Heart left ventricle (tissue), 13 donors: ENCODE measurements around the gene CD300E.

ENCODE experiments used
- POLR2A ChIP-seq, 2 donors: fragments of 450-650 bp; IDR thresholded peaks; one replicate each; pipeline ENCODE4 v1.6.1; 2017; ENCODE audit warnings: antibody characterized with exemption in 2 of 2, mild to moderate bottlenecking in 2 of 2, moderate library complexity in 2 of 2
- TF ChIP-seq, protein P1 (sequence below), 12 donors: fragments of 200-600 bp; sonication (generic) in 4 of 12; IDR thresholded peaks; one replicate each; pipeline versions ENCODE4 v1.5.0 to v1.8.0; 2018 to 2022; ENCODE audit warnings: antibody characterized with exemption in 12 of 12, mild to moderate bottlenecking in 5 of 12
- donor health status: ischemic (EF 13 %, LVEDD 7.1; RV severe dilation, severe dysfunction).
- donor health status: DM: no; HTN: yes; CAD: no.
- donor health status: DM: no; HTN: no; CAD: no.
- donor health status: ischemic (EF 25% LVEDD 6.9; RV normal size, moderate dysfunction).
- donor health status: ischemic (EF 25% LVEDD 5.7; RV mildly dilated, moderate dysfunction).
- donor health status: ischemic (EF 35%, LVEDD 5.7; RV mildly dilated, moderate dysfunction).
- donor health status: nonischemic (EF 11% LVEDD 7.7; RV severe dilation, severe dysfunction).
- donor health status: DM: yes; HTN: yes; CAD: no.
- donor health status: PGD.
- donor health status: ischemic (EF 29% LVEDD 5.4; RV normal size, mild dysfunction).
- donor health status: nonischemic (EF 23%, LVEDD 6.1; RV moderate dilation, normal function).

DNA sequence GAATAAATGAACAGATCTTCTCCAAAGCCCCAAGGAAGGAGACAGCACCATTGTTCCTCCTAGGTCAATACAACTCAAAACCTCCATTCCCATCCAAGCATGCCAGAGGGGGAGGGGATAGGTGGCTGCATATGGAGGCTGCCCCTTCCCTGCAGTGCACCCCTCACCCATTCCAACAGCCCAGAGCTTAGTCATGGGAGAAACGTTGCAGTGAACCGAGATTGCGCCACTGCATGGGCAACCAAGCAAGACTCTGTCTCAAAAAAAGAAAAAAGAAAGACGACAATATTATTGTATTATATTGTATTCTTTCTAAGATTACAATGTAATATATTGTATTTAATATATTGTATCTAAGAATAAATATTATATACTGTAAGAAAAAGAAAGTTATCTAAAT, 36.4 kb upstream of the CD300E start:
- TF ChIP-seq, protein P1, sequence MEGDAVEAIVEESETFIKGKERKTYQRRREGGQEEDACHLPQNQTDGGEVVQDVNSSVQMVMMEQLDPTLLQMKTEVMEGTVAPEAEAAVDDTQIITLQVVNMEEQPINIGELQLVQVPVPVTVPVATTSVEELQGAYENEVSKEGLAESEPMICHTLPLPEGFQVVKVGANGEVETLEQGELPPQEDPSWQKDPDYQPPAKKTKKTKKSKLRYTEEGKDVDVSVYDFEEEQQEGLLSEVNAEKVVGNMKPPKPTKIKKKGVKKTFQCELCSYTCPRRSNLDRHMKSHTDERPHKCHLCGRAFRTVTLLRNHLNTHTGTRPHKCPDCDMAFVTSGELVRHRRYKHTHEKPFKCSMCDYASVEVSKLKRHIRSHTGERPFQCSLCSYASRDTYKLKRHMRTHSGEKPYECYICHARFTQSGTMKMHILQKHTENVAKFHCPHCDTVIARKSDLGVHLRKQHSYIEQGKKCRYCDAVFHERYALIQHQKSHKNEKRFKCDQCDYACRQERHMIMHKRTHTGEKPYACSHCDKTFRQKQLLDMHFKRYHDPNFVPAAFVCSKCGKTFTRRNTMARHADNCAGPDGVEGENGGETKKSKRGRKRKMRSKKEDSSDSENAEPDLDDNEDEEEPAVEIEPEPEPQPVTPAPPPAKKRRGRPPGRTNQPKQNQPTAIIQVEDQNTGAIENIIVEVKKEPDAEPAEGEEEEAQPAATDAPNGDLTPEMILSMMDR (IDR thresholded peaks at IDR 0.05) = no peak
- no peak for TF ChIP-seq POLR2A (IDR thresholded peaks at IDR 0.05)
